GM18861 (cell line): Measurements from ENCODE around the gene ADGRL3.

Experiments
- ATAC-seq: cut with Tn5 transposase; IDR thresholded peaks from one replicate; pipeline ENCODE4 v1.9.1; 2021; ENCODE audit not compliant: unreplicated experiment

The ADGRL3 gene

GRCh38 chr4:61407642-61408618, 207.8 kb downstream of the ADGRL3 start:
- no peak for ATAC-seq

GRCh38 chr4:61408861-61409260, 208.7 kb downstream of the ADGRL3 start:
- no peak for ATAC-seq

GRCh38 chr4:61411241-61411640, 211.1 kb downstream of the ADGRL3 start:
- no peak for ATAC-seq

GRCh38 chr4:61425315-61425714, 225.2 kb downstream of the ADGRL3 start:
- ATAC-seq = no peak

GRCh38 chr4:61426229-61426628, 226.1 kb downstream of the ADGRL3 start:
- ATAC-seq = no peak

- no peak for ATAC-seq
Measured at GRCh38 chr4:61427099-61427817, 227.1 kb downstream of the ADGRL3 start.

- no peak for ATAC-seq
Measured at GRCh38 chr4:61427818-61428495, 227.8 kb downstream of the ADGRL3 start.

- no peak for ATAC-seq
Measured at GRCh38 chr4:61428950-61429349, 228.8 kb downstream of the ADGRL3 start.

GRCh38 chr4:61431131-61431530, 231.0 kb downstream of the ADGRL3 start:
- no peak for ATAC-seq

- ATAC-seq = no peak
Measured at GRCh38 chr4:61437923-61438322, 237.8 kb downstream of the ADGRL3 start.

GRCh38 chr4:61440321-61440720, 240.2 kb downstream of the ADGRL3 start:
- ATAC-seq = no peak

- ATAC-seq = no peak
Measured at GRCh38 chr4:61442936-61443335, 242.8 kb downstream of the ADGRL3 start.

GRCh38 chr4:61443813-61444510, 243.8 kb downstream of the ADGRL3 start:
- ATAC-seq = no peak

- ATAC-seq = no peak
Measured at GRCh38 chr4:61445374-61446063, 245.4 kb downstream of the ADGRL3 start.

- ATAC-seq = no peak
Measured at GRCh38 chr4:61446941-61447340, 246.8 kb downstream of the ADGRL3 start.

- no peak for ATAC-seq
Measured at GRCh38 chr4:61447918-61448317, 247.8 kb downstream of the ADGRL3 start.

- ATAC-seq = no peak
Measured at GRCh38 chr4:61451935-61452334, 251.8 kb downstream of the ADGRL3 start.

- no peak for ATAC-seq
Measured at GRCh38 chr4:61461956-61462355, 261.8 kb downstream of the ADGRL3 start.

- ATAC-seq = no peak
Measured at GRCh38 chr4:61462451-61463326, 262.6 kb downstream of the ADGRL3 start.
